ENCODE measurements around the gene LIF.
A peak's percentile ranks its signal among the peaks of the same experiment; 100 is the strongest.
"Not testable (repeated sequence)": the region's sequence is repeated elsewhere in the genome, so short reads cannot be mapped to it uniquely, and the experiment has no call there.

Gene LIF

GRCh38 chr22:30204742-30205111 is 41.8 kb downstream of the LIF start:
- peak overlapping the region; percentile 26 for H3K27ac ChIP-seq
- H3K4me1 ChIP-seq (ENCODE audit: control insufficient read depth in 1 of 2, insufficient read depth in 1 of 2, low read depth in 1 of 2, low read length in 1 of 2), result peaks cover 27 to 28% of the 10 kb centered on the region in 2 experiments
- TF ChIP-seq CTCF (IDR thresholded peaks at IDR 0.05), result no peak

GRCh38 chr22:30204015-30204741 is 42.4 kb downstream of the LIF start:
- no peak for TF ChIP-seq CTCF (IDR thresholded peaks at IDR 0.05)
- Histone ChIP-seq H3K27me3 (no peaks in the 10 kb centered on the region), H3K27ac (peak overlapping the region; percentile 26)

More at GRCh38 chr22:30204742-30205111, 41.8 kb downstream of the LIF start:
- Histone ChIP-seq H3K4me3 (ENCODE audit: low read depth in 1 of 2, low read length in 1 of 2) (no peak overlapping the region), H3K27me3 (no peaks in the 10 kb centered on the region), H3K9me3 (no peaks in the 10 kb centered on the region), H3K36me3 (no peaks in the 10 kb centered on the region)

GRCh38 chr22:30202531-30203006 is 44.0 kb downstream of the LIF start:
- Histone ChIP-seq H3K36me3 (no peaks in the 10 kb centered on the region), H3K4me1 (ENCODE audit: control insufficient read depth in 1 of 2, insufficient read depth in 1 of 2, low read depth in 1 of 2, low read length in 1 of 2) (peaks cover 40 to 45% of the 10 kb centered on the region in 2 experiments), H3K27ac (peak overlapping the region; percentile 23), H3K4me3 (ENCODE audit: low read depth in 1 of 2, low read length in 1 of 2) (no peak overlapping the region), H3K27me3 (no peaks in the 10 kb centered on the region), H3K9me3 (no peaks in the 10 kb centered on the region)
- TF ChIP-seq CTCF (IDR thresholded peaks at IDR 0.05), result no peak

More at GRCh38 chr22:30204015-30204741, 42.4 kb downstream of the LIF start:
- no peaks in the 10 kb centered on the region for H3K9me3 ChIP-seq
- no peaks in the 10 kb centered on the region for H3K36me3 ChIP-seq
- peaks cover 29 to 30% of the 10 kb centered on the region in 2 experiments for H3K4me1 ChIP-seq (ENCODE audit: control insufficient read depth in 1 of 2, insufficient read depth in 1 of 2, low read depth in 1 of 2, low read length in 1 of 2)
- H3K4me3 ChIP-seq (ENCODE audit: low read depth in 1 of 2, low read length in 1 of 2), result no peak overlapping the region

GRCh38 chr22:30201945-30202344 is 44.6 kb downstream of the LIF start:
- H3K4me1 ChIP-seq (ENCODE audit: control insufficient read depth in 1 of 2, insufficient read depth in 1 of 2, low read depth in 1 of 2, low read length in 1 of 2), result peaks cover 46 to 50% of the 10 kb centered on the region in 2 experiments
- no peak overlapping the region for H3K27ac ChIP-seq
- no peak for TF ChIP-seq CTCF (IDR thresholded peaks at IDR 0.05)
- H3K4me3 ChIP-seq (ENCODE audit: low read depth in 1 of 2, low read length in 1 of 2), result no peak overlapping the region
- H3K36me3 ChIP-seq, result no peaks in the 10 kb centered on the region
- H3K27me3 ChIP-seq, result no peaks in the 10 kb centered on the region
- no peaks in the 10 kb centered on the region for H3K9me3 ChIP-seq

- H3K36me3 ChIP-seq; H3K27me3 ChIP-seq; H3K27ac ChIP-seq; H3K9me3 ChIP-seq; H3K4me3 ChIP-seq (ENCODE audit: low read depth in 1 of 2, low read length in 1 of 2): not testable (repeated sequence)
- peaks cover 48 to 50% of the 10 kb centered on the region in 2 experiments for H3K4me1 ChIP-seq (ENCODE audit: control insufficient read depth in 1 of 2, insufficient read depth in 1 of 2, low read depth in 1 of 2, low read length in 1 of 2)
These were observed 45.7 kb downstream of the LIF start for GRCh38 chr22:30200905-30201304.

- Histone ChIP-seq H3K27ac (peak overlapping the region; percentile 96), H3K36me3 (no peaks in the 10 kb centered on the region), H3K9me3 (no peaks in the 10 kb centered on the region), H3K4me1 (ENCODE audit: control insufficient read depth in 1 of 2, insufficient read depth in 1 of 2, low read depth in 1 of 2, low read length in 1 of 2) (peaks cover 54 to 55% of the 10 kb centered on the region in 2 experiments), H3K4me3 (ENCODE audit: low read depth in 1 of 2, low read length in 1 of 2) (no peak overlapping the region), H3K27me3 (no peaks in the 10 kb centered on the region)
- no peak for TF ChIP-seq CTCF (IDR thresholded peaks at IDR 0.05)
These were observed 47.6 kb downstream of the LIF start for GRCh38 chr22:30198921-30199320.

All from neutrophil (primary cell).